IMR-90 (cell line): ENCODE results near the gene NFASC. TPM values are rescaled to one million over a fixed set of nuclear protein-coding genes. Genes with fewer than 3 reads are reported as not detected.

Source experiments
- ATAC-seq: fragments of 200-7000 bp; cut with Tn5 transposase; 2 replicates; pipeline ENCODE4 v1.9.1; 2020; ENCODE audit warnings: low read depth, mild to moderate bottlenecking, moderate library complexity
- BruUV-seq: library from RNA; stranded (reverse); fragments of 400-500 nt; replicated peaks from 2 replicates; lab custom pipeline; 2021; lab: Mats Ljungman, UMichigan
- CTCF ChIA-PET: fragments of 300-600 bp; formaldehyde crosslinking; extraction: SDS; loops from one replicate; lab custom pipeline; 2021; ENCODE audit warnings: antibody characterized with exemption; lab: Yijun Ruan, JAX
- POLR2A ChIA-PET: fragments of 300-600 bp; sonication (Branson Sonifier 250); formaldehyde crosslinking; loops from one replicate; lab custom pipeline; 2022; ENCODE audit warnings: antibody characterized with exemption; ENCODE audit not compliant: unreplicated experiment; lab: Charles Lee
- DNase-seq: peaks from one replicate; pipeline ENCODE4 v3.0.0; 2013
- H2AFZ ChIP-seq: replicated peaks from 2 replicates; pipeline ENCODE3; 2013; ENCODE audit warnings: low read length, mild to moderate bottlenecking; ENCODE audit not compliant: poor library complexity
- H2AK5ac ChIP-seq: 2 replicates; pipeline ENCODE4 v1.6.1; 2013; ENCODE audit warnings: low read depth, low read length, inconsistent platforms
- H2AK9ac ChIP-seq: replicated peaks from 2 replicates; pipeline ENCODE3; 2013; ENCODE audit warnings: mild to moderate bottlenecking, low read depth, low read length, moderate library complexity; ENCODE audit not compliant: poor library complexity
- H2BK120ac ChIP-seq: 2 replicates; pipeline ENCODE4 v1.6.1; 2013; ENCODE audit warnings: low read depth, low read length, inconsistent platforms
- H2BK15ac ChIP-seq: 3 replicates; pipeline ENCODE4 v1.6.1; 2013; ENCODE audit warnings: low read depth, low read length, inconsistent platforms
- H2BK20ac ChIP-seq: 2 replicates; pipeline ENCODE4 v1.6.1; 2013; ENCODE audit warnings: low read depth, mild to moderate bottlenecking, inconsistent platforms, low read length, moderate library complexity
- H2BK5ac ChIP-seq: 2 replicates; pipeline ENCODE4 v1.6.1; 2013; ENCODE audit warnings: mild to moderate bottlenecking, low read depth, low read length, inconsistent platforms; ENCODE audit not compliant: poor library complexity, severe bottlenecking
- H3K14ac ChIP-seq: replicated peaks from 2 replicates; pipeline ENCODE4 v1.6.1; 2013; ENCODE audit warnings: low read depth, low read length, inconsistent platforms
- H3K18ac ChIP-seq: 2 replicates; pipeline ENCODE4 v1.6.1; 2013; ENCODE audit warnings: low read depth, low read length, control low read depth
- H3K23ac ChIP-seq: 2 replicates; pipeline ENCODE4 v1.6.1; 2013; ENCODE audit warnings: low read depth, low read length, inconsistent platforms
- H3K27ac ChIP-seq: 2 replicates; pipeline ENCODE4 v1.5.1; 2013; ENCODE audit warnings: mild to moderate bottlenecking, control low read depth, low read length; ENCODE audit not compliant: insufficient read depth
- H3K27me3 ChIP-seq: 2 replicates; pipeline ENCODE4 v1.6.1; 2013; ENCODE audit warnings: low read length; ENCODE audit not compliant: control insufficient read depth, insufficient read depth
- H3K36me3 ChIP-seq: 2 replicates; pipeline ENCODE4 v1.6.1; 2013; ENCODE audit warnings: low read length, mixed read lengths; ENCODE audit not compliant: control insufficient read depth, insufficient read depth
- H3K4ac ChIP-seq: 2 replicates; pipeline ENCODE4 v1.6.1; 2013; ENCODE audit warnings: low read depth, low read length, inconsistent platforms
- H3K4me1 ChIP-seq: 2 replicates; pipeline ENCODE4 v1.6.1; 2013; ENCODE audit warnings: low read length, mixed read lengths; ENCODE audit not compliant: control insufficient read depth, insufficient read depth
- H3K4me2 ChIP-seq: 2 replicates; pipeline ENCODE4 v1.6.1; 2013; ENCODE audit warnings: low read depth, mild to moderate bottlenecking, control low read depth, low read length, moderate library complexity
- H3K4me3 ChIP-seq: 2 replicates; pipeline ENCODE4 v1.5.1; 2013; ENCODE audit warnings: low read depth, mild to moderate bottlenecking, control low read depth, low read length, moderate library complexity; ENCODE audit not compliant: insufficient read depth
- H3K56ac ChIP-seq: 2 replicates; pipeline ENCODE4 v1.6.1; 2013; ENCODE audit warnings: low read length, inconsistent platforms; ENCODE audit not compliant: insufficient read depth; ENCODE audit errors: extremely low read depth
- H3K79me1 ChIP-seq, 2 experiments: 2 replicates each; pipeline ENCODE4 v1.6.1; 2013; ENCODE audit warnings: low read length in 2 of 2, inconsistent platforms in 1 of 2, low read depth in 1 of 2
- H3K9ac ChIP-seq: 2 replicates; pipeline ENCODE4 v1.6.1; 2013; ENCODE audit warnings: low read depth, low read length, control low read depth
- H3K9me1 ChIP-seq: 2 replicates; pipeline ENCODE4 v1.6.1; 2013; ENCODE audit warnings: low read length, inconsistent platforms; ENCODE audit not compliant: insufficient read depth
- H3K9me3 ChIP-seq: 2 replicates; pipeline ENCODE4 v1.6.1; 2013; ENCODE audit warnings: low read length; ENCODE audit not compliant: control insufficient read depth, insufficient read depth
- H4K20me1 ChIP-seq: 2 replicates; pipeline ENCODE4 v1.6.1; 2013; ENCODE audit warnings: low read length, inconsistent platforms; ENCODE audit not compliant: insufficient read depth
- H4K5ac ChIP-seq: 2 replicates; pipeline ENCODE4 v1.6.1; 2013; ENCODE audit warnings: mild to moderate bottlenecking, low read depth, low read length, control low read depth
- H4K8ac ChIP-seq, 2 experiments: 2 replicates each; pipeline ENCODE4 v1.6.1; 2013; ENCODE audit warnings: low read depth in 2 of 2, low read length in 2 of 2, control low read depth in 1 of 2, inconsistent platforms in 1 of 2
- H4K91ac ChIP-seq: 2 replicates; pipeline ENCODE4 v1.6.1; 2013; ENCODE audit warnings: low read depth, low read length, inconsistent platforms; ENCODE audit not compliant: insufficient read depth
- BHLHE40 ChIP-seq: fragments of 150-350 bp; IDR thresholded peaks from 2 replicates; pipeline ENCODE4 v1.6.1; 2016; ENCODE audit warnings: mild to moderate bottlenecking, low read depth, low read length
- CEBPB ChIP-seq: IDR thresholded peaks from 2 replicates; pipeline ENCODE4 v1.6.1; 2012; ENCODE audit warnings: low read depth, low read length, improper control_type of control experiment
- CHD1 ChIP-seq: IDR thresholded peaks from 2 replicates; pipeline ENCODE4 v1.6.1; 2012; ENCODE audit warnings: low read depth, low read length, improper control_type of control experiment
- CTCF ChIP-seq: conservative IDR thresholded peaks from 2 replicates; pipeline ENCODE4 v1.5.1; 2012; ENCODE audit warnings: mild to moderate bottlenecking, low read depth, low read length, improper control_type of control experiment
- ELK1 ChIP-seq: fragments of 150-350 bp; IDR thresholded peaks from 2 replicates; pipeline ENCODE4 v1.6.1; 2016; ENCODE audit warnings: low read depth, mild to moderate bottlenecking, low read length, moderate library complexity, borderline replicate concordance
- FOS ChIP-seq: fragments of 150-350 bp; IDR thresholded peaks from 2 replicates; pipeline ENCODE4 v1.6.1; 2016; ENCODE audit warnings: low read depth, low read length
- MAFK ChIP-seq: IDR thresholded peaks from 2 replicates; pipeline ENCODE4 v1.6.1; 2012; ENCODE audit warnings: low read depth, low read length, improper control_type of control experiment
- MAZ ChIP-seq: IDR thresholded peaks from 2 replicates; pipeline ENCODE4 v1.6.1; 2012; ENCODE audit warnings: low read depth, mild to moderate bottlenecking, low read length, improper control_type of control experiment, moderate library complexity, borderline replicate concordance
- MXI1 ChIP-seq: IDR thresholded peaks from 2 replicates; pipeline ENCODE4 v1.6.1; 2012; ENCODE audit warnings: low read depth, mild to moderate bottlenecking, low read length, moderate library complexity, borderline replicate concordance
- NFE2L2 ChIP-seq: fragments of 150-350 bp; IDR thresholded peaks from 2 replicates; pipeline ENCODE4 v1.6.1; 2016; ENCODE audit warnings: low read depth, mild to moderate bottlenecking, low read length
- POLR2A ChIP-seq: IDR thresholded peaks from 2 replicates; pipeline ENCODE4 v1.6.1; 2012; ENCODE audit warnings: mild to moderate bottlenecking, low read depth, low read length
- RAD21 ChIP-seq: IDR thresholded peaks from 2 replicates; pipeline ENCODE4 v1.6.1; 2012; ENCODE audit warnings: low read length, improper control_type of control experiment
- RCOR1 ChIP-seq: IDR thresholded peaks from 2 replicates; pipeline ENCODE4 v1.6.1; 2012; ENCODE audit warnings: mild to moderate bottlenecking, low read length, improper control_type of control experiment; ENCODE audit not compliant: insufficient replicate concordance
- RFX5 ChIP-seq: IDR thresholded peaks from 2 replicates; pipeline ENCODE4 v1.8.0; 2012; ENCODE audit warnings: low read depth, mild to moderate bottlenecking, low read length, moderate library complexity
- SMC3 ChIP-seq: fragments of 150-350 bp; IDR thresholded peaks from 2 replicates; pipeline ENCODE4 v1.6.1; 2016; ENCODE audit warnings: low read depth, mild to moderate bottlenecking, antibody characterized with exemption, low read length, moderate library complexity
- USF2 ChIP-seq: fragments of 150-350 bp; IDR thresholded peaks from 2 replicates; pipeline ENCODE4 v1.6.1; 2017; ENCODE audit warnings: mild to moderate bottlenecking, antibody characterized with exemption, low read length, low read depth
- WGBS, 2 experiments: methylation state at CpG; one replicate each; pipeline versions ENCODE4 v1.1.5 to v1.1.7; 2013; ENCODE audit warnings: missing lambda C conversion rate in 2 of 2; ENCODE audit not compliant: insufficient read length in 1 of 2; ENCODE audit errors: extremely low coverage in 2 of 2; 5-methylcytosine and 5-hydroxymethylcytosine counted together
- dilution Hi-C: fragments of 300-500 bp; cut with HindIII; formaldehyde crosslinking; loops from one replicate; pipeline ENCODE4 v1.14.3; 2018; ENCODE audit warnings: low sequenced_read_pairs; ENCODE audit not compliant: unreplicated experiment
- in situ Hi-C: fragments of 300-500 bp; cut with MboI; formaldehyde crosslinking; loops from 3 replicates; pipeline ENCODE4 v1.14.3; 2019; ENCODE audit warnings: low sequenced_read_pairs, inconsistent platforms, mixed read lengths
- intact Hi-C: fragments of 100-400 bp; cut with micrococcal nuclease; formaldehyde crosslinking; loops from 2 replicates; pipeline ENCODE4 v1.10.0; 2022
- polyA plus RNA-seq, 3 experiments: library from polyadenylated mRNA; depleted of rRNA; stranded (reverse); fragments of >200 nt; gene quantifications; 2 replicates each; pipeline ENCODE4 v1.2.3, GENCODE V29; 2012; ENCODE audit warnings: low replicate concordance in 1 of 3
- total RNA-seq: library from RNA; depleted of rRNA; stranded (reverse); fragments of >200 nt; gene quantifications from 2 replicates; pipeline ENCODE4 v1.2.3, GENCODE V29; 2012

Gene NFASC
- total and polyA plus RNA-seq, 2 of the 4 experiments (the other 2 are of a cell fraction): 0.18 to 0.79 TPM

- in situ Hi-C loops (no loop called here), intact Hi-C loops (no loop called here), dilution Hi-C loops (no loop called here)
- ChIA-PET CTCF (no interaction called here), POLR2A (no interaction called here)
- H4K20me1 ChIP-seq: no peaks in the 10 kb centered on the region
- peaks cover 20% of the 10 kb centered on the region for H3K27me3 ChIP-seq
- H3K4me2 ChIP-seq: no peak overlapping the region
- no peak overlapping the region for H4K91ac ChIP-seq
- no peak overlapping the region for H4K8ac ChIP-seq
- no peak overlapping the region for H2AFZ ChIP-seq
- H2BK20ac ChIP-seq: no peak overlapping the region
- H3K56ac ChIP-seq: no peak overlapping the region
- no peak overlapping the region for H3K18ac ChIP-seq
- no peak overlapping the region for H3K14ac ChIP-seq
- no peaks in the 10 kb centered on the region for H3K79me1 ChIP-seq
- no peak for TF ChIP-seq RCOR1
- no peak for TF ChIP-seq MAFK
- no peak for TF ChIP-seq CEBPB
- no peak for TF ChIP-seq RAD21
- no peak for TF ChIP-seq FOS
- TF ChIP-seq CHD1: no peak
- TF ChIP-seq ELK1: no peak
- TF ChIP-seq MXI1: no peak
- no peak for TF ChIP-seq NFE2L2
- no peak for TF ChIP-seq RFX5
- TF ChIP-seq BHLHE40: no peak
- no peak for TF ChIP-seq SMC3
- TF ChIP-seq USF2: no peak
- TF ChIP-seq MAZ: no peak
- TF ChIP-seq POLR2A: no peak
- no peak for TF ChIP-seq CTCF
- no peak overlapping the region for H3K27ac ChIP-seq
- no peak overlapping the region for H4K5ac ChIP-seq
- no peak overlapping the region for H2BK120ac ChIP-seq
- BruUV-seq: no TSS peak
- no peak overlapping the region for H2BK15ac ChIP-seq
- H2AK5ac ChIP-seq: no peak overlapping the region
- H2BK5ac ChIP-seq: no peak overlapping the region
- no peaks in the 10 kb centered on the region for H3K4me1 ChIP-seq
- H3K9ac ChIP-seq: no peak overlapping the region
- no peak overlapping the region for H3K23ac ChIP-seq
- H2AK9ac ChIP-seq: no peak overlapping the region
- no peak overlapping the region for H3K4ac ChIP-seq
- 0 out of 2 replicates have a peak, but pooled peaks cover 2% of the 10 kb centered on the region for H3K9me1 ChIP-seq
- no peaks in the 10 kb centered on the region for H3K36me3 ChIP-seq
- DNase-seq: no peak
- no peaks in the 10 kb centered on the region for H3K9me3 ChIP-seq
- 83% methylated on average over 1 of the region's 2 CpGs; no CpG with 5 or more reads in 1 of the 2 experiments for WGBS, 2 experiments
- H3K4me3 ChIP-seq: no peak overlapping the region
- ATAC-seq: no peak
These were observed 100.3 kb downstream of the NFASC start for GRCh38 chr1:204970937-204971336.
